H1 (cell line): ENCODE measurements around the gene ACKR3.

Experiments used
- NRF1 ChIP-seq: IDR thresholded peaks from 2 replicates; pipeline ENCODE4 v1.6.1; 2011; ENCODE audit warnings: mild to moderate bottlenecking, low read depth, low read length, improper control_type of control experiment
- RNF2 ChIP-seq: fragments of 200-900, 300-1000 bp; sonication (generic); IDR thresholded peaks from 2 replicates; pipeline ENCODE4 v1.7.1; 2016; ENCODE audit warnings: borderline replicate concordance, low read depth, mild to moderate bottlenecking, antibody characterized with exemption, low read length; ENCODE audit not compliant: poor library complexity, severe bottlenecking; ENCODE audit errors: missing control alignments
- TF ChIP-seq, protein P1 (sequence below), 3 experiments: IDR thresholded peaks; 1 replicate in 2 of 3; 2 replicates in 1 of 3; pipeline versions ENCODE4 v1.5.1 to v1.6.1; 2011; ENCODE audit warnings: low read length in 3 of 3, mild to moderate bottlenecking in 3 of 3, inconsistent platforms in 2 of 3, low read depth in 1 of 3, moderate library complexity in 1 of 3; ENCODE audit not compliant: insufficient read depth in 1 of 3; ENCODE audit errors: control extremely low read depth in 1 of 3
- TF ChIP-seq, protein P2 (sequence below): IDR thresholded peaks from 2 replicates; pipeline ENCODE4 v1.6.1; 2012; ENCODE audit warnings: inconsistent platforms

DNA sequence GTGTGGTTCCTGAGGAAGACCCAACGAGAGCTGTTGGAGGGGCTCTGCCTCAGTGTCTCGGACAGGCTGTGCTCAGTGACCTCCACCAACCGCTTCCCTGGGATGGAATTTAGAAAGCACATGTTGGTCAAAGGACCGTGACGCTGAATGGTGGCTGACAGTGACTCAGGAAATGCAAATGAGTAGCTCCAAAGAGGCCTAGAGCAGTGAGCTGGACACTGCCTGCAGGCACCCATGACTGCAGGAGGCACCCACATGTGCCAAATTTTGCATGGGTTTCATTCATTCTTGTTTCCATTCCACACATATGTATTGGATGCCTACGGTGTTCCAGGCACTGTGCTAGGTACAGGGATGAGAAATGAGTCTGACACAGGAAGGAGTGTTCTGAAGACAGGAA is 46.4 kb downstream of the ACKR3 start:
- TF ChIP-seq RNF2, result no peak
- TF ChIP-seq NRF1, result no peak
- TF ChIP-seq, protein P1, sequence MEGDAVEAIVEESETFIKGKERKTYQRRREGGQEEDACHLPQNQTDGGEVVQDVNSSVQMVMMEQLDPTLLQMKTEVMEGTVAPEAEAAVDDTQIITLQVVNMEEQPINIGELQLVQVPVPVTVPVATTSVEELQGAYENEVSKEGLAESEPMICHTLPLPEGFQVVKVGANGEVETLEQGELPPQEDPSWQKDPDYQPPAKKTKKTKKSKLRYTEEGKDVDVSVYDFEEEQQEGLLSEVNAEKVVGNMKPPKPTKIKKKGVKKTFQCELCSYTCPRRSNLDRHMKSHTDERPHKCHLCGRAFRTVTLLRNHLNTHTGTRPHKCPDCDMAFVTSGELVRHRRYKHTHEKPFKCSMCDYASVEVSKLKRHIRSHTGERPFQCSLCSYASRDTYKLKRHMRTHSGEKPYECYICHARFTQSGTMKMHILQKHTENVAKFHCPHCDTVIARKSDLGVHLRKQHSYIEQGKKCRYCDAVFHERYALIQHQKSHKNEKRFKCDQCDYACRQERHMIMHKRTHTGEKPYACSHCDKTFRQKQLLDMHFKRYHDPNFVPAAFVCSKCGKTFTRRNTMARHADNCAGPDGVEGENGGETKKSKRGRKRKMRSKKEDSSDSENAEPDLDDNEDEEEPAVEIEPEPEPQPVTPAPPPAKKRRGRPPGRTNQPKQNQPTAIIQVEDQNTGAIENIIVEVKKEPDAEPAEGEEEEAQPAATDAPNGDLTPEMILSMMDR (IDR thresholded peaks at IDR 0.05; ENCODE audit: control extremely low read depth in 1 of 3, insufficient read depth in 1 of 3, low read depth in 1 of 3, low read length in 3 of 3), result no peak
- TF ChIP-seq, protein P2, sequence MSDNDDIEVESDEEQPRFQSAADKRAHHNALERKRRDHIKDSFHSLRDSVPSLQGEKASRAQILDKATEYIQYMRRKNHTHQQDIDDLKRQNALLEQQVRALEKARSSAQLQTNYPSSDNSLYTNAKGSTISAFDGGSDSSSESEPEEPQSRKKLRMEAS, result no peak
